ENCODE data around the gene ARPC2.
"Not testable (repeated sequence)": the region's sequence is repeated elsewhere in the genome, so short reads cannot be mapped to it uniquely, and the experiment has no call there.

Gene ARPC2

GRCh38 chr2:218270721-218271486, 53.9 kb downstream of the ARPC2 start:
- ChIA-PET CTCF (interaction anchor here (0.5 to 1.7 kb wide), 8 partner anchors 14 to 485 kb away, joined by 3 to 7 read pairs (median 3); partner anchors contain the start of genes CATIP and TMBIM1), POLR2A (ENCODE audit: low non-redundant PET) (interaction anchor here (0.8 to 1.1 kb wide), 6 partner anchors 16 to 134 kb away, joined by 3 to 7 read pairs (median 3); partner anchors contain the start of gene ARPC2)
- DNase-seq (ENCODE audit: low spot score), result no peak
- peak overlapping the region; percentile 88 for H3K27ac ChIP-seq
- TF ChIP-seq CTCF (conservative IDR thresholded peaks at IDR 0.05; ENCODE audit: low read depth), result no peak

DNA sequence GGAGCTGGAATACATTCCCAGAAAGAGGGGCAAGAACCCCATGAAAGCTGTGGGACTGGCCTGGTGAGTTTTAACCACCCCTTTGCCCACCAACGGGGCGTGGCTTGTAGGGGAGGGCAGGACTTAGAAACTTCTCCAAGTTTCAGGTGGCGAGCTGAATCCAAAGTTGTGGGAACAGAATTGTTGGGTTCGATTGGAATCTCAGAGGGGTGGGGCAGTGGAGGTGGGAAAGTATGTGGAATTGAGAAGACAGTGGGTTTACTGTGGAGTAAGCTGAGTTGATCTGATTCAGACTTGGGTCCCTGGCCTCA, 54.5 kb downstream of the ARPC2 start:
- DNase-seq (ENCODE audit: low spot score), result no peak
- TF ChIP-seq CTCF (conservative IDR thresholded peaks at IDR 0.05; ENCODE audit: low read depth), result no peak
- POLR2A ChIA-PET (ENCODE audit: low non-redundant PET), result interaction anchor here (0.9 kb wide), 2 partner anchors 16 to 27 kb away, joined by 3 to 7 read pairs; no protein-coding TSS in a partner anchor
- H3K27ac ChIP-seq, result peak overlapping the region; percentile 88
- CTCF ChIA-PET, result interaction anchor here (0.5 to 1.7 kb wide), 7 partner anchors 14 to 472 kb away, joined by 3 to 7 read pairs (median 3); partner anchors contain the start of gene CATIP

- ChIA-PET CTCF (interaction anchor here (0.5 to 1.7 kb wide), 8 partner anchors 15 to 473 kb away, joined by 3 to 7 read pairs (median 3); partner anchors contain the start of gene CATIP), POLR2A (ENCODE audit: low non-redundant PET) (interaction anchor here (0.9 kb wide), 2 partner anchors 15 to 26 kb away, joined by 3 to 7 read pairs; no protein-coding TSS in a partner anchor)
- no peak for TF ChIP-seq CTCF (conservative IDR thresholded peaks at IDR 0.05; ENCODE audit: low read depth)
- peak overlapping the region; percentile 88 for H3K27ac ChIP-seq
- no peak for DNase-seq (ENCODE audit: low spot score)
These were observed 55.0 kb downstream of the ARPC2 start for GRCh38 chr2:218271865-218272530.

GRCh38 chr2:218272531-218273212, 55.7 kb downstream of the ARPC2 start:
- peak; percentile 91 for TF ChIP-seq CTCF (conservative IDR thresholded peaks at IDR 0.05; ENCODE audit: low read depth)
- POLR2A ChIA-PET (ENCODE audit: low non-redundant PET), result interaction anchor here (1.4 kb wide), 1 partner anchor 19 kb away, joined by 4 read pairs; the partner anchor contains the start of gene TMBIM1
- H3K27ac ChIP-seq, result peak overlapping the region; percentile 88
- CTCF ChIA-PET, result interaction anchor here (0.6 to 1.2 kb wide), 7 partner anchors 10 to 84 kb away, joined by 3 to 4 read pairs (median 3); partner anchors contain the start of genes CATIP and TMBIM1
- peak; percentile 91 for DNase-seq (ENCODE audit: low spot score)

DNA sequence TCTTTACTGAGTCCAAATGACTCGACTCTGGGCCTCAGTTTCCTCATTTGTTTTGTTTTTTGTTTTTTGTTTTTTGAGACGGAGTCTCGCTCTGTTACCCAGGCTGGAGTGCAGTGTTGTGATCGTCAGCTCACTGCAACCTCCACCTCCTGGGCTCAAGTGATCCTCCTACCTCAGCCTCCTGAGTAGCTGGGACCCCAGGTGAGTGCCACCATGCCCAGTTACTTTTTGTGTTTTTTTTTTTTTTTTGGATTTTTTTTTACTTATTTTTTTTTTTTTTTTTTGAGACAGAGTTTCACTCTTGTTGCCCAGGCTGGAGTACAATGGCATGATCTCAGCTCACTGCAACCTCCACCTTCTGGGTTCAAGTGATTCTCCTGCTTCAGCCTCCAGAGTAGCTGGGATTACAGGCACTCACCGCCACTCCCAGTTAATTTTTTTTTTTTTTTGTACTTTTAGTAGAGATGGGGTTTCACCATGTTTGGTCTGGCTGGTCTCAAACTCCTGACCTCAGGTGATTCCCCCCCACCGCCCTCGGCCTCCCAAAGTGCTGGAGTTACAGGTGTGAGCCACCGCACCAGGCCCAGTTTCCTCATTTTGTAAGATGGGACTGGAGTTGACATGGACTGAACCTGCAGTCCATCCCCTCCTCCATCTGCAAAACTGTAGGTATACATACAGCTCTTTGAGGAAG, 56.4 kb downstream of the ARPC2 start:
- ChIA-PET POLR2A (ENCODE audit: low non-redundant PET) (interaction anchor here (1.4 kb wide), 1 partner anchor 18 kb away, joined by 4 read pairs; the partner anchor contains the start of gene TMBIM1), CTCF (interaction anchor here (0.6 to 1.2 kb wide), 5 partner anchors 9 to 84 kb away, joined by 3 to 4 read pairs (median 3); partner anchors contain the start of genes CATIP and TMBIM1)
- not testable (repeated sequence) for DNase-seq (ENCODE audit: low spot score)
- peak overlapping the region; percentile 88 for H3K27ac ChIP-seq

DNA sequence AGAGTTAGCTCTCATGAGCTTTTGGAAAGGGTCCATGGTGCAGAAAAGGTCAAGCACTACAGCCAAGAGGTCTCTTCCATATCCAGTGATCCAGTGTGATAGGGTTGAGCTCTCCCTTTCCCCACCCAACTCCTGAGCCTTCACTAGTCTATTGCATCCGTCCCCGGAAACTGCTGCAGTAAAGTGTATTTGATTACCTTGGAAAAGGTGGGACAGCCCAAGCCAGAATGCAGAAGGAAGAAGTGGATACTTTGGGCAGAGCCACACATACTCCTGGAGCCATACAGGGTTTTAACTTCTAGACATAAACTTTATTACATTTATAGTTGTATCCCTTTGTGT, 56.9 kb downstream of the ARPC2 start:
- ChIA-PET POLR2A (ENCODE audit: low non-redundant PET) (interaction anchor here (0.9 to 1.4 kb wide), 2 partner anchors 9 to 18 kb away, joined by 4 read pairs; partner anchors contain the start of gene TMBIM1), CTCF (interaction anchor here (0.5 kb wide), 1 partner anchor 261 kb away, joined by 4 read pairs; no protein-coding TSS in a partner anchor)
- no peak for TF ChIP-seq CTCF (conservative IDR thresholded peaks at IDR 0.05; ENCODE audit: low read depth)
- DNase-seq (ENCODE audit: low spot score), result no peak
- peak overlapping the region; percentile 88 for H3K27ac ChIP-seq

Measured in RWPE1 (cell line).